CD1c-positive myeloid dendritic cell (primary cell): ENCODE data around the gene SLX9.

ENCODE experiments used
- DNase-seq: peaks from one replicate; pipeline ENCODE4 v3.0.0-alpha.2; 2016; ENCODE audit errors: extremely low spot score

Gene SLX9

DNA sequence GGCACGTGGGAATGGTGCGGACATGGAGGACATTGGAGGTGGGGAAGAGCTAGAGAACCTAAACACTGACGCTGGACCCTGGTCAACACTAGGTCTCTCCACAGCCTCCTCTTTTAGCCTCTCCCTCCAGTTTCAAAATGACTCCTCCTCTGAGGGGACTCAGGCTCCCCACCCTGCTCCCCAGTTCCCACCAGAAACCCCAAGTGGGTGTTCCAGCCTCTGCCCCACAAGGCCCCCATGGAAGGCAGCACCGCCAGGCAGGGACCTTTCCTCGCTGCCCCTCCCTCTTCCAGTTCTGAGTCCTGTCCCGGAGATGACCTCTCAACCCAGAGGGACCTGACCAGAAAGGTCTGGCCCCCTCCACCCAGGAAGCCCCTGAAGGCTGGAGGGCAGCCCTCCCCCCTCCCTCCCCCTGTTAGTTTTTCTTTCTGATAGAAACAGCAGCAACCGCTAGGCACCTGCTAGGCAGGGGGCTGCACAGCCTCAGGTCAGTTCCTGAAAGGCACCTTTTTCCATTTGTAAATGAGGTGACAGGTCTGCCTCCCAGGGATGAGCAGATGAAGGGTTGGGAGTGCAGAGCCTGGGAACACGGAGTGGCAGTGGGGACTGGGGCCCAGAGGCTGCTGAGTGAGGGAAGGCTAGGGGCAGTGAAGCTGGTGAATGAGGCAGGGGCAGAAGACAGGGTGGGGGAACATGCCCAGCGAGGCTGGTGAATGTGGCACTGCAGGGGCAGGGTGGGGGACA lies 9.9 kb upstream of the SLX9 start:
- no peak for DNase-seq

DNA sequence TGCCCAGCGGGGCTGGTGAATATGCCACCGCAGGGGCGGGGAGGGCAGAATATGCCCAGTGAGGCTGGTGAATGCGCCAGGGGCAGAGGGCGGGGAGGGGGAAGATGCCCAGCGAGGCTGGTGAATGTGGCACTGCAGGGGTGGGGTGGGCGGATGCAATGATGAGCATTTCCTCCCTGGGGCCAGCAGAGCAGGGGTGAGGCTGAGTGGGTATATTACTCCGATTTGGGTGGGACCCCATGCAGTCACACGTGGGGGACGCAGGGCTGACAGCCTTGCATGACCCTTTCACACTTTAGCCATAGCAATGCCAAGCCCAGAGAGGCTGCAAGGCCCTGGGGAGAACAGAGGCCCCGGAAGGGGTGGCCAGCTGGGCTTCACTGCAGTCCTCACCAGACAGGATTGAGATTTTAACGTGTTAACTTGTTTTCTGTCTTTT lies 9.3 kb upstream of the SLX9 start:
- peak; percentile 50 for DNase-seq

DNA sequence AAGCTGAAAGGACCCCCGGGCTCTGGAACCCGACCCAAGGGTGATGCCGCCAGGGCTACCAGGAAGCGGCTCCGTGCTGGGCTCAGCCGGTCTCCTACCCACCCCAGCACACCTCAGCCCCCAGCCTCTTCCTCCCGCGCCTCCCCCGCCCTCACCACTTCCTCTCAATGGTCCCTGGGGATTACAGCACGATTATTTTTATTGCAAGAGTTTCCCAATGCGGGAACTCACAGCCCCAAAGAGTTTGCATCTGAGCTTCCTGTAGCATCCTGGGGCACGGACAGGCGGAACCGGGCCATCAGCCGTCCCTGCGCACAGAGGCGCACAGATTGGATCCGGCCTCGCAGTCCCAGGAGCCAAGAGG lies 8.7 kb upstream of the SLX9 start:
- peak; percentile 80 for DNase-seq

DNA sequence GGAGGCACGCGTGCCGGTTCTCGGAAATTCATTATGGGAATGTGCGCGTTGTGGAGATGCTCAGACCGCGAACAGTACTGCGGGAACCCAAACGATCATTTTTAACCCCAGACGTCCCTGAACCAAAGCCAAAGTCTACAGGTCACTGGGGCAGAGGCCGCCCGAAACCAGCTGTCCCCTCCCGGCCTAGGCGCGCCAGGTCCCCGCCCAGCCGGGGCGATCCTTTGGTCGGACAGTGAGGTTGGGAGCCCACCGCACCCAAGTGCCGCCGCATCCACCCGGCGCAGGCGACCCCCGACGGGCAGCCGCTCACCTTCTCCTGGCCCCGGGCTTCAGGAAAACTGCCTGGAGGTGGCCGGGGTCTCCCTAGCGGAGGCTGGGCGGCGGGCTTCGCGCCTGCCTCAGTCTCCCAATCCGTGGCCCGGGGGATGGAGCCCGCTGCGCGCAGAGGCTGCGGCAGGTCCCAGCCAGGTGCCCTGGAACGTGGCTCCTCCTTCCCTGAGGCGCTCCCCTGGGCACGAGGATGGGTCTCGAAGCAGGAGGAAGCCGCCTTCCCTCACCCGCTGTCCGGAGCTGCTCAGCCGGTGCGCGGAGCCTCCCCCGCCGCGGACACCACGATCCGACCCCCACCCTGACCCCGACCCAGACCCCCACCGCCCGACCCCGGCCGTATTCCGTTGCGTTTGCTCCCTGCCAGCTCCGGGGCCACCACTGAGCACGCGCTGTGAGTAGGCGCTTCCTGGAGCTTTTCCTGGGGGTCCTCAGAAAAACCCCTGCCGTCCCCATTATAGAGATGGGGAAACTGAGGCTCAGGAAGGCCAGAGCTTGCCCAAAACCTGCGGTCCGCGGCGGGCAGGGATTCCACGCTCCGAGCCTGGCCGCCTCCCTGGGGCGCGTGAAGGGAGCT lies 8.1 kb upstream of the SLX9 start:
- no peak for DNase-seq

DNA sequence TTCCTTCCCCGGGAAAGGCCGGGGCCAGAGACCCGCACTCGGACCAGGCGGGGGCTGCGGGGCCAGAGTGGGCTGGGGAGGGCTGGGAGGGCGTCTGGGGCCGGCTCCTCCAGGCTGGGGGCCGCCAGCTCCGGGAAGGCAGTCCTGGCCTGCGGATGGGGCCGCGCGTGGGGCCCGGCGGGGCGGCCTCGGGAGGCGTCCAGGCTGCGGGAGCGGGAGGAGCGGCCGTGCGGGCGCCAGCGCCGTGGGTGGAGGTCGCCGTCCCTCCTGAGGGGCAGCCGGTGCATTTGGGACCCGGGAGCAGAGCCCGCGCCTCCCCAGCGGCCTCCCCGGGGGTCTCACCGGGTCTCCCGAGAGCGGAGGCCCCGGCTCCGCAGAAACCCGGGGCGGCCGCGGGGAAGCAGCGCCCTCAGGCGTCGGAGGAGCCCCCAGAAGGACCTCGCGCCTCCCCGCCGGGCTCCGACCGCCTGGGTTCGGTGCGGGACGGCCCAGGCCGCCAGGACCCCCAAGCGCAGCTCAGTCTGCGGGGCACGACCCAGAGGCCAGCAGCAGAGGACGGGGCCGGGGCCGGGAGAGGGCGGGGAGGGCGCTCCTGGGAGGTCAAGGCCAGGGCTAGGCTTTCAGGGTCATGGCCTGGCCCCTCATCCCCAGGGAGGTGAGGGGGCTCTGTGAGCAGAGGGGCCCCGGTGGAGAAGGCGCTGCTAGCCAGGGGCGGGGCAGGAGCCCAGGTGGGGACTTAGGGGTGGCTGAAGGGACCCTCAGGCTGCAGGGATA lies 7.2 kb upstream of the SLX9 start:
- peak; percentile 62 for DNase-seq

DNA sequence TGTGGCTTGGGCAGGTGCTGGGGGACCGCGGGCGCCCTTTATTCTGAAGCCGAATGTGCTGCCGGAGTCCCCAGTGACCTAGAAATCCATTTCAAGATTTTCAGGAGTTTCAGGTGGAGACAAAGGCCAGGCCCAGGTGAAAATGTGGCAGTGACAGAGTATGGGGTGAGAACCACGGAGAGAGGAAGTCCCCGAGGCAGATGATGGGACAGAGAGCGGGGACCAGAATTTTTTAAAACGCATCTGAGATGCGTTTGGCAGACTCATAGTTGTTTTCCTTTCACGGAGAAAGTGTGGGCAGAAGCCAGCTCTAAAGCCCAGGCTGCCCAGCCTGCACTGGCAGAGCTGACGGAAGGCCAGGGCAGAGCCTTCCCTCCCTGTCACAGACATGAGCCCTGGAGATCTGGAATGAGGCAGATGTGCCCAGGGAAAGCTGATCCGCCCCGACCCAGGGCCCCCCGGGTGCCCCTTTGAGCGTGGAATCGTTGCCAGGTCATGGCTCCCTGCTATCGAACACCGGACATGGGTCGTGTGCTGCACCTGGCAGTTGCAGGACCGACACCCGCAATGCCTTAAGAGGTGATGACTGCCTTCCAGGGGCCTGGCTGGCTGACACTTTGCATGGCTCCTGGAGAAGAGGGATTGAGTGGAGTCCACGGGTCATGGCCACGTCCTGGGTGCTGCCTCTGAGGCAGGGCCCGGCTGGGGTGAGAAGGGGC lies 6.5 kb upstream of the SLX9 start:
- no peak for DNase-seq

DNA sequence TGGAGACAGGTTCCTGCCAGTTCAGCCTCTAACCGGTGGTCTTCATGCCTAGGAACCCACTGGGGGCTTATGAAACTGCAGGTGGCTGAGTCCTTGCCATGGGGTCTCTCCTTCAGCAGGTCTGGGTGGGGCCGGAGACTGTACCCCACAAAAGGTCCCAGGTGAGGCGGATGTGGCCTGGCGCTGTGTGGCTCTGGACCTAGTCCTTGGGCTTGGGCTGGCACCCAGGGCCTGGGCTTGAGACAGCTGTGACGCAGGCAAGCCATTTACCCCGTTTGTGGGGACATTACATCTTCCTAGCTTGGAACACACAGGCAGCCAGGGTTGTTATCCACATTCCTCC lies 5.9 kb upstream of the SLX9 start:
- no peak for DNase-seq

DNA sequence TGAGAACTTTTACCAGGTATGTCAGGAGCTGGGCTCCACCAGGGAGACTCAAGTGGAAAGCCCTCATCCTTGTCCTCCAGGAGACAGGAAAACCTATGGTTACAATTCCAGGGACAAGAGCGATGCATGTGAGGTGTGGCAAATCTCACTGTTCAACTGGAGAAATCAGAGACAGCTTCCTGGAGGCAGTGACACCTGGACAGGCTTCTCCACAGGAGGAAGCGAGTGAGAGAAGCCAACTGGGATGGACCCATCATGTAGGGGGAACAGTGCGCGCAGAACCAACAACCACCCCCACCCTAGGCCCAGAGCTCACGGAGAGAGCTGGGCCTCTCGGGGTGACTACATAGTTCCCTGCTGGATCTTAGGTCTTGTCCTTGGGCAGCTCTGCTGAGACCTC lies 5.6 kb upstream of the SLX9 start:
- DNase-seq = no peak

DNA sequence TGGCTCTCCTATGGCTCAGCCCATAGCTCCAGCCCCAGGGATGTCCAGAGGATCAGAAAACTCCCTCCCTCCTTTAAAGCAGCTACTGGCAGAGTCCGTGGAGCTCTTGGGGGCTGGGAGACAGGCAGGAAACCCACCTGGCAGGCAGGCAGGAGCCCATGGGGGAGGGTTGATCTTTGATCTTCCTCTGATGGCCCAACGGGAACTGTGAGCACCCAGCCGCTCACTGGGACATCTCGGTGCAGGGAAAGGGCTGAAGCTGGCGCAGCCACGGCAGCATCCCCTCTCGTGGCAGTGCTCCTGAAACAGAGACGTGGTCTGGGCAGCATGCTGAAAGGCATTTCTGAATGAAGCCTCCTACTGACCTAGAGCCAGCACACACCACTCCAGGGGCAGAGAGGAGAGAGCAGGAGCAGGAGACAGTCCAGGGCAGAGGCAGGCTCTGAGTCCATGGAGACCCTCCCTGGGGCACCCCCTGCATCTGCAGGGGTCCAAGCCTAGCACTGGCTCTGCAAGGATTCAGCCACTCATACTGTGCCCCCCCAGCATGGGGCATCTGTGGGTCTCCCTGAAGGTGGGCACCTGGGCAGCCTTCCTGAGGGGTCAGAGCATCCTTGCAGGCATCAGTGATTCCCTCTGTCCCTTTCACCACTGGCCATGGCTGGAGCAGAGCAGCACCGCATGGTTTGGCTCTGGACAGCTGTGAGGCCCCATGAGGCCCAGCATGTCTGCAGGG lies 4.9 kb upstream of the SLX9 start:
- DNase-seq = no peak

DNA sequence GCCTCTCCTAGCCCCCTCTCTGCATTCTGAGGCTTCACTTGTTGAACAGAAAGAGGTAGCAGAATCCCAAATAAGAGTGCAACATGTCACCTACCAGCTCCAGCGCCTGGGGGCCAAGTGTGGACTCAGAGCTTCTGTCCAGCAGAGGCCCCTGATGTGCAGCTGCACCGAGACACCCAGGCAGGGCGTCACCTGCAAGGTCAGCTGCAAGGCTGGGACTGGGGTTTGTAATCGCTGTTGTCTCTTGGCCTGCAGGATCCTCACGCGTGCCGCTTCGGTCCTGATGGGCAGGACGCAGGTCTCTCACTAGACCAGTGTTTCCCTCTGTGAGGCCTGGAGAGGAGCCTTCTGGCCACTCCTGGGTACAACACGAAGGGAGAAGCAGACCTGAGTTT lies 4.3 kb upstream of the SLX9 start:
- no peak for DNase-seq

DNA sequence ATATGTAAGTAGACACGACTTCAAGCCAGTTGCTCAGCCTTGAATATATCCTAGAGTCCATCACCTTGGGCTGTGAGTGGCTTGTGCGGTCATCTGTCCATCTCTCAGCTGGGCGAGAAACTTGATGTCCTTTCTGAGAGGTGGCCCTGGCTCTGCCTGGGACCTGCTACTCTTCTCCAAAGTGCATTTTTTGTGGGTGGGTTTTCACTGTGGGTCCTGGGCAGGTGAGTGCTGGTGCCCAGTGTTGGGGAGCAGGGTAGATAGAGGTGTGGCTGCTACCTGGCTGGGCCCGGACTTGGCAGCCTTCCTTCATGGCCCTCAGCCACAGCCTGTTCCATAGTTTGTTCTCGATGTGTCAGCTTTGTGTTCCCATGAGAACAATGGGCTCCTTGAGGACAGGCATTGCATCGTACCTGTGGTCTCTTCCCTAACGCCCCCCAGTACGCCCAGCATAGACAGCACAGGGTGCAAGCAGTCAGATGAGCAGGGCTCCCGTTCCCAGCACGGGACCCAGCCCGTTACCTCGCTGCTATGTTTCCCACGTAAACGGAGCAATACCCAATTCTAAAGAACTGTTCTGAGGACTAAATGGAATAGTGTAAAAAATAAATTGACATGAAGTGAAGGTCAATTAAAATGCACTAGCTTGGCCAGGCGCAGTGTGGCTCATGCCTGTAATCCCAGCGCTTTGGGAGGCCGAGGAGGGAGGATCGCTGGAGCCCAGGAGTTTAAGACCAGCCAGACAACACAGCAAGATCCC lies 877 bp upstream of the SLX9 start:
- no peak for DNase-seq

DNA sequence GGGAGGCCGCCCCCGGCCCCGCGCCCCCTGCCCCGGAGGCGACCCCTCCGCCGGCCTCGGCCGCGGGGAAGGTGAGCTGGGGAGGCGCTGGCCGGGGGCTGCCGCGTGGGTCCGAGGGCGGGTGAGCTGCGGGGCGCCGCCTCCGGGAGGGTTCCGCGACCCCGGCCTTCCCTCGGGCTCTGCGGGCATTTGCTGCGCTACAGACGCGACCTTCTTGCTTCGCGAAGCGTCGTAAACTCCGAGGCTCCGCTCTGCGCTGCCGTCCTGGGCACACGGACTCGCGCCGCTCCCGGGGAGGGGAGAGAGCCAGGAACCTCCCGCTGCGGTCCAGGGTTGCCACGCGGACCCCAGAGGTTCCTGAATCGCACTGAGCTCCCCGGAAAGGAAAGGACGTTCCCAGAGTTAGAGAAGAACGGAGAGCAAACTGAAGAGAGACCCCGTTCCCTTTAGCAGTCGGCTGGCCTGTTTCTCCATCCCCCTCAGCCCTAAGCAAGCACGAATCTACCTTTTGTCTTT lies 345 bp downstream of the SLX9 start:
- peak; percentile 37 for DNase-seq

DNA sequence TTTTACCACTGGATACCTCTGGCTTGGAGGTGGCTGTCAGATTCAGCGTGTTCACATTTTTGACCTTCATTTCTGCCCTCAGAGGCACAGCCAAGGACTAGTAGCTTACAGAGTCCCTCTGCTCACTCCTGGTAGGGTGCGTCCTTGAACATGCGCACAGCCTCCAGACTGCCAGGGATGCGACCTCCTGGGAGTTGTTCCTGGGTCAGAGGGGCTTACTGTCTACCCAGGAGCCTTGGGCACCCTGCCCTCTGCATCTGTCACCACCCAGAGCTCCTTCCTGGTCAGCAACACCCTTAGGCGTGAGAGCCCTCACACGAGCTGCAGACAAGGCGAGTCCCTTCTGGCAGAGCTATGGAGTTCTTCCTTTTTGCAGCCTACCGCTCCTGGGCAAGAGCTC lies 1.7 kb downstream of the SLX9 start:
- DNase-seq = no peak

DNA sequence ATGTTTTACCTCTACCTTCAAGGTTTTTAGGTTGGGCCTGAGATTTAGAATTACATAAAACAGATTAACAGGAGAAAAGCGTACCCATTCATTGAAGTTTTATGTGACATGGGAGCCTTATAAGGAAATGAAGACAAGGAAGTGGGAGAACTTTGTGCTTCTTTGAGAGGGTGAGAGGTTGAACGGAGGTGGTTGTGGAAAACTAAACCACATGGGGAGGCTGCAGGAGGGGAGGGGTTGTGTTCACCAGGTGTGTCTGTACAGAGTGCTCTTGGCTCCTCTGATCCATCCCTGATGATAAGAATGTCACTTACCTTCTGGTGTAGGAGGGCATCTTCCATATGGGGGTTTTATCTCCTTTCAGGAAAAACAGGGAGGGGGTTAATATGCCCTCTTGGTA lies 2.7 kb downstream of the SLX9 start:
- DNase-seq = no peak

DNA sequence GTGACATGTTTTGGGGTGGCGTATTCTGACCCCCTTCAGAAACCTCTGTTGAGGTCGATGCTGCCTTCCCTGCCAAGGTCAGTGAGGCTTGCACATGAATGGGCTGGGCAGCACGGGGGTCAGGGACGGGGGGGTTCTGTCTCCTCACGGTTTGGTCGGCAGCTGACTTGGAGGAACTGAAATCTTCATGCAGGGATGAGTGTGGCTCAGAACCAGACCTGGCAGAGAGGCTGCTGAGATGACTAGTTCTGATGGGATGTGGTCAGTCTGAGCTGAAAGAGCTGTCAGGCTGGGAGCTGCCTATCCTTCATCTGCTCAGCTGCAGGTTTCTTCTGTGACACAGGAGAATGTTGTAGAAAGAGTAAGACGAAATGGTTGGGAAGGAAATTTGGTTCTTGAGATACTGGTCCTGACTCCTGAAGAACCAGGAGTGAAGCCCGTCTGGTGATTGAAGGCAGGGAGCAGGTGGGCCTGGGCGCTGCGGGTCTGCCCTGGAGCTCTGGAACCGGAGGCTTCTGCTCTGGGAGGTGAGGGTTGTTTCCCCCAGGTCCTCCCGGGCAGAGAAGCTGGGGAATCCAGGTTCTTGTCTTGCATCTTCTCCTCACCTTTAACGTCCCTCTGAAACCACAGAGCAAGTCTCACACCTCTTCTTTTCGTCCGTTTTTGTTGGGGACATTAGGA lies 3.3 kb downstream of the SLX9 start:
- DNase-seq = no peak

DNA sequence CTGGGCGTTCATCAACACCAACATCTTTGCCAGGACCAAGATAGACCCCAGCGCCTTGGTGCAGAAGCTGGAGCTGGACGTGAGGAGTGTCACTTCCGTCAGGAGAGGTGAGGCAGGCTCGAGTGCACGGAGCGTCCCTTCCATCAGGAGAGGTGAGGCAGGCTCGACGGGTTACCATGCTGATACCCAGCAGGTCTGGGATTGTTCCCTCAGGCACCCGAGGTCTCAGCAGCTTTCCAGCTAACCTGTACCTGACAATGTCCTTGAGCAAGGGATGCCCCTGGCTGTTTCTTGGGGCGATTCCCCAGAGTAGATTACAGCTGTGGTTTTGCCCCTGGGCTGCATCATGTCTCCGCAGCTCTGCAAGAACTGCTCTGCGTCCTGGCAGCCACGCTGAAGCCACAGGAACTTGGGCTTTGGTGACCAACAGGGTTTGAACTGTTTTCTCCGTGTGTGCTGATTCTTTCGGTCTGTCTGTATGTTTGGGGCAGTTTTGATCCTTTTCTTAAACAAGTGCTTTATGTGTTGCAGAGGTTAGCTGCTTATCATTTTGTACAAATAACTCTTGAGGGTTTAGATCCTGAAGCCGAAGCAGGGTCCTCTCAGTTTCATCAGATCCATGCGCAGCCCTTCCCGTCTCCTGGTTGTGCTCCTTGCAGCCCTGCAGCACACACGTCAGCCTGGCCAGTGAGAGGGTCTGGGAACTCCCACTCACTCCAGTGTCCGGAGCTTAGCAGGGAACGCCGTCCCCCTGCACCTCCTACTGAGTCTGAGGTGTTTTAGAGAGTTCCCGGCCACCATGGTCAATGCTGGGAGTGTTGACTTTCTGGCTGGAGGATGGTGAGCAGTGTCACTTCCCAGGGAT lies 4.1 kb downstream of the SLX9 start:
- no peak for DNase-seq

DNA sequence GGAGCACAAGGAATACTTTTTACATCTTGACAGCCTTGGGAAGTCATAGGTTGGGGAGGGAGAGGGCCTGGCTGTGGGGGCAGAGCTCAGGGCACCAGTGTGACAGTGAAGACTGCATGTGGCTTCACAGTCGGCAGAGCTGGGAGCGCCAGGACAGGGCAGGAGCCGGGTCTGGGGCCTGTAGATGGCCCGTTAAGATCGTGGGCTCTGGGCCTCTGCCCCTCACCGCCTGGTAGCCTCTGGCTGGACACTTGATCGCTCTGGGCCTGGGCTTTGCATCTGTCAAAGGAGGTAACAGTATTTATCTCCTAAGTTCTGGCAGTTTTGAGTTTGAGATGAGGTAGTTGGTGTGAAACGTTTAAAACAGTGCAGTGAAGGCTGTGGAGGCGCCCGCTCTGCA lies 4.8 kb downstream of the SLX9 start:
- DNase-seq = no peak

DNA sequence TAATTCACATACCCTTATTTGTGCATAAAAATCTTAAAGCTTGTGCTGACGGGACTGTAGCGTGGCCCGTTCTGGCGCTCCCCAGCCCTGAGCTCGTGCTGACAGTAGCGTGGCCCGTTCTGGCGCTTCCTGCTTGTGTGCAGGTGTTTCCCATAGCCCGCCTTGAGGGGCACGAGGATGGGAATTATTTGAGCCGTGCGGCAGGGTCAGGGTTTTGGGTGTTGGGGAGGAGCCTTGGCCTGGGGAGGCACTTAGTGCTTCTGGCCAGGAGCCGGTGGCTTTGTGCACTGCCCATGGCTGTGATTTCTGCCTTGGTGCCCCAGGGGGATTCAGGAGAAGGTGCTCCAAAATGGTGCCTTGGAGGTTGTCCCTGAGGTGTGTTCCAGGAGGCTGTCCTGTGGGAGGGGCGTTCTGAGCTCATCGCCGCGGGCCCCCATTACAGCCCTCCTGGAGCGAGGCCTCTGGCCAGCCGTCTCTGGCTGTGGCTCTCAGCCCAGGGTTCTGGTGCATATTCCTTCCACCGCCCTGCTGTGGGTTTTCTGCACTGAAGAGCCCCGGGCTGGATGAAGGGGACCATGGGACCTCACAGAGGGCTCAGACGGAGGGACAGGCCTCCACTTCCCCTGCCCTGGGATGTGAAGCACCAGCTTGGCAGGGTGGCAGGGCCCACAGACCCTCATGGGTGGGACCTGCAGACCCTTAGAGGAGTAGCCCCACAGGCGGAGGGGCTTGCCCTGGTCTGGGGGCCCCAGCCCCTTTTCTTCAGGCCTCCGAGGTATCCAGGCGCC lies 6.6 kb downstream of the SLX9 start:
- no peak for DNase-seq
